Mesothelial cell of epicardium (in vitro differentiated cells): ENCODE results near the gene LZTS2. TPM values are rescaled to one million over a fixed set of nuclear protein-coding genes. Genes with fewer than 3 reads are reported as not detected.

Experiments used
- DNase-seq, 2 experiments: peaks; one replicate each; pipeline ENCODE4 v3.0.0; 2021; ENCODE audit warnings: low spot score in 2 of 2; ENCODE audit not compliant: unreplicated experiment in 2 of 2
- H3K27ac Mint-ChIP-seq: 2 replicates; pipeline ENCODE4 v1.8.0; 2021; ENCODE audit warnings: mixed read lengths
- H3K27me3 Mint-ChIP-seq: 2 replicates; pipeline ENCODE4 v1.8.0; 2021; ENCODE audit warnings: low read depth, mixed read lengths
- H3K36me3 Mint-ChIP-seq: 2 replicates; pipeline ENCODE4 v1.8.0; 2021; ENCODE audit warnings: mixed read lengths
- H3K4me1 Mint-ChIP-seq: 2 replicates; pipeline ENCODE4 v1.8.0; 2021; ENCODE audit warnings: mixed read lengths
- H3K4me3 Mint-ChIP-seq: 2 replicates; pipeline ENCODE4 v1.8.0; 2021; ENCODE audit warnings: mild to moderate bottlenecking, moderate library complexity, mixed read lengths
- H3K9me3 Mint-ChIP-seq: 2 replicates; pipeline ENCODE4 v1.8.0; 2021; ENCODE audit warnings: mixed read lengths
- CTCF ChIP-seq: fragments of 200-600 bp; sonication (generic); IDR thresholded peaks from one replicate; pipeline ENCODE4 v1.5.0; 2021; ENCODE audit warnings: antibody characterized with exemption; ENCODE audit not compliant: unreplicated experiment
- total RNA-seq: library from RNA; stranded (reverse); gene quantifications from 3 replicates; pipeline ENCODE4 v1.2.1, GENCODE V29; 2021

The LZTS2 gene
- total RNA-seq, 1 donor from 2014 or later = 107 TPM

GRCh38 chr10:100980711-100981110, 18.9 kb upstream of the LZTS2 start:
- peak in 1 of 2 experiments; percentile 25 for DNase-seq
- no peak overlapping the region for H3K4me3 Mint-ChIP-seq
- no peaks in the 10 kb centered on the region for H3K27me3 Mint-ChIP-seq
- H3K4me1 Mint-ChIP-seq = peaks cover 5% of the 10 kb centered on the region
- H3K27ac Mint-ChIP-seq = no peak overlapping the region
- no peak for TF ChIP-seq CTCF
- no peaks in the 10 kb centered on the region for H3K9me3 Mint-ChIP-seq
- peaks cover 17% of the 10 kb centered on the region for H3K36me3 Mint-ChIP-seq

- no peak for TF ChIP-seq CTCF
- Mint-ChIP-seq H3K9me3 (no peaks in the 10 kb centered on the region), H3K27ac (no peak overlapping the region), H3K27me3 (no peaks in the 10 kb centered on the region), H3K36me3 (peaks cover 17% of the 10 kb centered on the region), H3K4me3 (no peak overlapping the region), H3K4me1 (peaks cover 10% of the 10 kb centered on the region)
- DNase-seq = no peak
Observed at GRCh38 chr10:100981178-100981772, 18.3 kb upstream of the LZTS2 start.

- no peak overlapping the region for H3K27ac Mint-ChIP-seq
- no peak for TF ChIP-seq CTCF
- H3K4me1 Mint-ChIP-seq = peaks cover 22% of the 10 kb centered on the region
- no peak for DNase-seq
- no peaks in the 10 kb centered on the region for H3K9me3 Mint-ChIP-seq
- peaks cover 17% of the 10 kb centered on the region for H3K36me3 Mint-ChIP-seq
- no peaks in the 10 kb centered on the region for H3K27me3 Mint-ChIP-seq
- H3K4me3 Mint-ChIP-seq = no peak overlapping the region
Observed at GRCh38 chr10:100982916-100983830, 16.4 kb upstream of the LZTS2 start.

GRCh38 chr10:100983868-100984671, 15.5 kb upstream of the LZTS2 start:
- Mint-ChIP-seq H3K27me3 (no peaks in the 10 kb centered on the region), H3K4me1 (peaks cover 24% of the 10 kb centered on the region), H3K9me3 (no peaks in the 10 kb centered on the region), H3K27ac (no peak overlapping the region), H3K36me3 (peaks cover 16% of the 10 kb centered on the region), H3K4me3 (no peak overlapping the region)
- no peak for TF ChIP-seq CTCF
- no peak for DNase-seq

GRCh38 chr10:100984672-100985177, 14.9 kb upstream of the LZTS2 start:
- Mint-ChIP-seq H3K9me3 (no peaks in the 10 kb centered on the region), H3K36me3 (peaks cover 17% of the 10 kb centered on the region), H3K4me1 (peaks cover 24% of the 10 kb centered on the region), H3K4me3 (no peak overlapping the region), H3K27me3 (no peaks in the 10 kb centered on the region), H3K27ac (no peak overlapping the region)
- no peak for TF ChIP-seq CTCF
- no peak for DNase-seq
